ENCODE results near the gene CD46.
A peak's percentile ranks its signal among the peaks of the same experiment; 100 is the strongest.

The CD46 gene

DNA sequence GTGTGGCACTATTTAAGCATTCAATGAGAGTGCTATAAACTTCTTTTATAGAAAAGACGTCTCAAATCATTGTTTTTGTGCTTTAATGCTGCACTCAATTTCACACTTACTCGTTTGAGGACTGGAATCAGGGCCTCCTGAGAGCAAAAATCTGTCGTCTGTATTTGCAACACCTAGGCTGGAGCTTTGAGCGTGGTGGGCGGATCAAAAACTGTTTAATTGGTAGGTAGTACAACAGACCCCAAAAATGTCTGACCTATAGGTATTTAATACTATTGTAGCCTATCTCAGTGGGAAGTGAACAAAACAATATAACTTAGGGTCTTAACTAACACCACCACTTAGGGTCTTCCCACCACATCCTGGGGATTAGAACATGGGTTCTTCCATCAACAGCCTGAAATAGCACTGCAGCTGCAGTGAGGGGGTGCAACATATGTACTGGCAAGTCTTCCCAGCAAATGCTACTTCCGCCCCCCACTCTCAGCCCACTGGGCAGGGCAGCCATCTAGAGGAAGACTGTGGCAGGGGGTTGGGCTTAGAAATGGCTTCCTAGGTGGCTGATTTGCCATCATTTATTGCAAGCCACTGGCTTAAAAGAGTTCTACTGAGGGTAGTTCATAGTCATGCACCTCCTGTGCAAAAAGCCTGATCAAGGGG, 48.3 kb downstream of the CD46 start:
- DNase-seq = no peak

DNA sequence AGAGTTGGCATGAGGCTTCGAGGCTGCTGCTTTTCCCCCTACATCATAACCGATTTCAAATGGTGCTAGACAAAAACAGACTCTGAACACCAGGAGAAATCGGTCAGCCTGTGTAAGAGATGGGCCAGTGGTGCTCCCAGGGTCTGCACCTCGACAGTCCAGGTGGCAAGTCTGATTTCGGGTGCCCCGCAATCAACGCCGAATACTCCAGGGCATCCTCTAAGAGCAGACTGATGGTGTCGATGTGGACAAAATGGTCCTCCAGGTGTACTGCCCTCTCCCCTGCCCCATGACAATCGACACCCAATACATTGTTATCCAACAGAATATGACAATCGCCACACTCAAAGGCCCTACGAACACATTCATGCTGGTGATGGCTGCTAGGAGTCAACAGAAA, 50.0 kb downstream of the CD46 start:
- DNase-seq = no peak

DNA sequence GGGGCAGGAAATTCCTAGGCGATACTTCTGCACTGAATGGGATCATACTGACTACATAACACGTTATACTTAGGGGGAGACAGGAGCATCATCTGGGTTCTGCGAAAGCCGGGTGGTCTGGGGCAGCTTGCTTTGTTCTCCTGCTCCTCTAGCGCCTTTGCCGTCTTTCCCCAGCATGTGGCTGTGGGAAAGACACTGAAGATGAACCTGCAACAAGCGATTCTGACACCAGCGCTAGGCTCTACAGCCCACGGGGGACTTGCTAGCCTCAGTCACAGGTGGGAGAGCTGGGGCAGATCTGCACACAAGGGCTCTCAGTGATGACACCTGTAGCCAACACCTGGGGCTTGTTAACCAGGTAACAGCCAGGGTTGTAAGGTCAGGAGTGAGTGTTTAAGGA, 51.8 kb downstream of the CD46 start:
- DNase-seq = no peak

DNA sequence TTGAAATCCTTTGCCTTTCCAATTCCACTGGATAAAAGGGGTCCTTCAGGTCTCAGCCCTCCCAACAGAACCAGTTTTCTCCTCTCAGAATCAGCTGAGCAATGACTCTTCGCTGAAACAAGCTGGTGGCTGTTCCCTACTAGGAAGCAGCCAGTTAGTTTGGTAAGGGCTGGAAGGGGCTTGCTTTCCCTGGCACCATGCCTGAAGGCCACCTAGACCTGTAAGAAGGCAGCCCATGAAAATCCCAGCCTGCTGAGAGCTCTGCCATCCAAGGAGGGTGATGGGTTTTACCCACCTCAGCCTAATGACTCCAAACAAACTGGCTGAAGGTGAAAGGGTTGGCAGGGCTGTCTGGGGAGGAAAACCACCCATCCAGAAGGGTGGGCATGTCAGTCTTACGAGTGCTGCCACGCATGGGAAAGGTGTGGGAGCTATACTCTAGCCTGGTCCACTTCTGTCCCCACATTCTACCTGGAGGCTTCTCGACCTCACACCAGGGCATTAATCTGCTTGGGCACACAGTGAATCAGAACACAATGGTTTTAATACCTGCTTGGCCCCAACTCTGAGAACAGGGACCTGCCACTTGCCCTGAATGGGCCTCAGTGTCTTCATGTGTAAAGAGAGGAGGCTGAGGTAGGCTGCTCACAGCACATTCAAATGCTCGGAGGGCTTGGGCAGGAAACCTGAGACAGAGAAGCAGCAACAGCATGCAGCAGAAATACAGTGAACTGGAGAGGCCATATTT, 53.0 kb downstream of the CD46 start:
- no peak for DNase-seq

DNA sequence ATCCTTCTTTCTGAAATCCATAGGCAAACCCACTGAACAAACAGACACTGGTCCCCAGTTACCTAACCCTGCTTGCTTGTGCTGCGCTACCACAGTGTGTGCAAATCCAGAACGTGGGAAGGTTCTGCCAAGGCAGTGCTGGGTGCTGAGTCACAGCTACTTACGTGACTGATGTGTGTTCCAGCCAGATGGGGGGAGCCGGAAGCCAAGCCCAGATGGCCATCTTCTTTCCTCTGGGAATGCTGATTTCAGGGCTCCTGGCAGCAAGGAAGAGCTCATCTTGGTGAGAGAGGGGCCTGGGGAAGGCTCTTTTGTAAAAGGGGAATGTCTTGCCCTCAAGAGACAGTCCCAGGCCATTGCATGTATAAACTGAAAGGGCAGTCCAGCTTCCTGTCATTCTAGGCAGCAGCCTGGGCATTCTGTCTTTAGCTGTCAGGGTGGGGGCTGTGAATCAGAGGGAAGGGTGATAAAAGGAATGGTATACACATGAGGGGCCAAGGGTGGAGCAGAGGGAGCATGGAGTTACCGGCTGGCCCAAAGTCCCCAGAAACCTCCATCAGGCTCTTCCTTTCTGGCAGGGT, 54.1 kb downstream of the CD46 start:
- no peak for DNase-seq

DNA sequence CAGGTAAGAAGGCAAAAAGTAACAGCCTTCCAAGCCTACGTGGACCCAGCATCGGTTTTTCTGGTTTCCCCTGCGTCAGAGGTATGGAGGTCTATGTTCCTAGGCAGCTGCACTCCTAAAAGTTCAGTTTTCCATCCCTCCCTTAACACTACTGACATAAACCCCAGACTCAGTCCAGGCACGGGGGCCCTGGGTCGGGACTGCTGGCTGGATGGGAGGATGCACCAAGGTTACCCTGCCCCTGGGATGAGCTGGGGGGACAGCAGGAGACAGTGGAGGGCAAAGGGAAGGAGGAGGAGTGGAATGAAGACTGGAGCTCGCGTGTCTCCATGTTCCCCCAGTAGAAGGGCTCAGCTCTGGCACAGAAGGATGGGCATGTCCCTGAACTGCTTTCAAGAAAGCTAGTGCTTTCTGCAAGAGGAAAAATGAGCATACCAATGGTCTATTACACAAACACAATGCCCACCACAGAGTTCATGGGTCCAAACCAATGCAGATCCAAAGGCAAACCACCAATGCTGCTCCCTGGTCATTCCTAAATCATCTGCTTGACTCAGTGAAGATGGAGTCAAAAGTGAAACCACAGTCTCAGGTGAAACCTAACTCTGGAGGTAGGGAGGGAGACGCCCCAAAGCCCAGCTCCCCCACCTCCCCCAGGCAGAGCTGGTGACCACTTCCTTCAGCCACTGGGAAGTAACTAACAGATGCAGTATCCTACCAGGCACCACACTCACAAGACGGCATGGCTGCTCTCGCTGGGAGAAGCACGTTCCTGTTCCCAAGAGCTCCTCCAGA, 54.9 kb downstream of the CD46 start:
- DNase-seq = no peak

DNA sequence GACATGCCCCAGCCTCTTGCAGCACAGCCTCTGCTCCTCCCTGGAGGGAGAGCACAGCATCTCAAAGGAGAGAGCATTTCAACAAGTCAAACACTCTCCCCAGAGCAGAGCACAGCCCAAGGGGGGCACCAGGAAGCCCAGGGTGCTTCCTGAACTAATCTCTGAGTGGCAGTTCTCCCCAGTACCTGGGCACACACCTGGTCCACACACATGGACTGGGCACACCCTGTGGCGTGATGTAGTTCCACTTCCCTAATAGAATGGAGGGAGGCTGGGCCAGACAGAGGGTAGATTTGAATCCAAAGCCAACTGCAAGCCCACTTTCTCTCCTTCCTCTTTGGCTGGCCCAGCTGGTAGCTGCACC, 55.5 kb downstream of the CD46 start:
- no peak for DNase-seq

DNA sequence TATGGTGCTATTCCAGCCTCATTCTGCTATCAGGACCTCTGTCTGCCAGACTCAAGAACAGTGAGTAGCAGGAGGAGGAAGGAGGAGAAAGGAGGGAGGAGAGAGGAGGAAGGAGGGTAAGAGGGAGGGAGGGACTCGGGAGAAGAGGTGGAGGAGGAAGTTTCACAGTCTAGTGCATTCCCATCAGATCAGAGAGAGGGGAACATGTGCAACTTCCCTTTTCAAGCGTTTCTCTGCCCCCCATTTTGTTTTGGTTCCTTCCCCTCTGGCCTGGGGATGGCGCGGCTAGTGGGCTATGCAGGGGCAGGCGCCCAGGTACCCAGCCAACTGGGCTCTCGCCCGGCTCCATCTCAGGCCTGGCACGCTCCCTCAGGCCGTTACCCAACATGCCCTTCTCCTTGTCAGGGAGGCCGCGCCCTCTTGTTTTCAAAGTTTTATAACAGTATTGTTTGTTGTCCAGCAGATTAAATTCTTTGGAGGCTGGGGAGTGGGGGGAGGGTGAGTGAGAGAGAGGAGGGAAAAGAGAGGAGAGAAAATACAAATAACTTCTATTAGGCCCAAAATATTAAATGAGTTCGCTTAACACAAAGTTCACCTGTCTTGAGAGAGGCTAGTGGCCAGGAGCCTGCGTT, 56.0 kb downstream of the CD46 start:
- DNase-seq = no peak

DNA sequence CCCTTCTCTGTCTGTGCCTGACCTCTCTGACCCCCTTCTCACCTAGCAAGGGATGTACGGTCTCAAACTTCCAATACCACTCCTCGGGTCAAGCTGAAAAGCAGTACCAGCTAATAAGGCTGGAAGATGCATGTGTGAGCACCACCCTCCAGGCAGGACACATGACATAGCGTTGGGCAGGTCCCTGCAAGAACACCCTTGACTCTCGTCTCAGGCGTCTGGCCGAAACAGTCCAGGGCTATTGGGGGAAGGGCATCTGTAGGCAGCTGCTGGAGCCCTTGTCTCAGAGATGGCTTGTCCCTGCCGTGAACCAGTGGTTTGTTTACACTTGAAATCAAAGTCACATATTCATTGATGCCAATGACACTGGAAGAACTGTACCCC, 56.5 kb downstream of the CD46 start:
- DNase-seq = no peak

DNA sequence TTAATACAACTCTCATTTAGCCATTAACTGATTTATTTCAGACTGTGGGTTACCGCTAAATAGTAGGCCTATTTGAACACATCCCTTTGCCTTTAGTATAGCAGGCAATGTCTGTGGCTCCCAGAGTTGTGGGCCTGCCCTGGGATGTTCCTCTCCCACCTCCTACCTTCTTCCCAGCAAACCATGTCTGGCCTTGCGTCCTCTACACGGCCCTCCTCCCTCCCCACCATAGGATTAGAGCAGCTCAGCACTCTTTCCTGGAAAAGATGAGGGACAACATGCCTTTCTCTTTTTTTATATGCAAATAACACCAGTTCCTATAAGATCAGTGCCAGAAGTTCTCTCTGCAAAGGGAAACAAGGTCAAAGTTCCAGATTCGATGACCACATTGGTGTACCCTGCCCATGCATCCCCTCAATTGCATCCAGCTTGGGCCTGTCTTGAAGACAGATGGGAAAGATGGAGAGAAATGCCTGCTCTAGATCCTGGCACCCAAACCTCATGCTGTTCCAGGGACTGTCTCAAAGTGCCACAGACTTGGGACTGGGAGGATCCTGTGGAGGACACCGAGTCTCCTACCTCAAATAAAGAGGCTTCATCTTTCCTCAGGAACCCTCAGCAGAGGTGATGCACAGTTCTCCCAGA, 57.2 kb downstream of the CD46 start:
- DNase-seq = no peak

DNA sequence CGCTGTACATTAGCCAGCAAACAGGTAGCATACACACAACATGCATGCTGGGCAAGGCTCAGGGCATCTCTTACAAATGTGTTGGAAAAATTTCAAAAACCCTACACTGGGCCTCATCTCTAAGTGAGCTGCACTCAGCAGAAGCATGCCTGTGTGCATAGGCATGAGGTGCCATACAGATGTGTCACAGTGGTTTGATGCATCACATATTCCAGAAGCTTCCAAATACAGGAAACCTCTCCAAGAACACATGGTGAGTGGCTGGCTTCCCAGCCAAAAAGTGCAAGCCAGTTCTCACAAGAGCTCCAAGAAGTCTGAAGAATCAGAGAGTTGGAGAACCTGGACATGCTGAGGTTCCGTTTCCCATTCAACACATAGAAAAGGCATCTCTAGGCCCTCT, 58.3 kb downstream of the CD46 start:
- no peak for DNase-seq

DNA sequence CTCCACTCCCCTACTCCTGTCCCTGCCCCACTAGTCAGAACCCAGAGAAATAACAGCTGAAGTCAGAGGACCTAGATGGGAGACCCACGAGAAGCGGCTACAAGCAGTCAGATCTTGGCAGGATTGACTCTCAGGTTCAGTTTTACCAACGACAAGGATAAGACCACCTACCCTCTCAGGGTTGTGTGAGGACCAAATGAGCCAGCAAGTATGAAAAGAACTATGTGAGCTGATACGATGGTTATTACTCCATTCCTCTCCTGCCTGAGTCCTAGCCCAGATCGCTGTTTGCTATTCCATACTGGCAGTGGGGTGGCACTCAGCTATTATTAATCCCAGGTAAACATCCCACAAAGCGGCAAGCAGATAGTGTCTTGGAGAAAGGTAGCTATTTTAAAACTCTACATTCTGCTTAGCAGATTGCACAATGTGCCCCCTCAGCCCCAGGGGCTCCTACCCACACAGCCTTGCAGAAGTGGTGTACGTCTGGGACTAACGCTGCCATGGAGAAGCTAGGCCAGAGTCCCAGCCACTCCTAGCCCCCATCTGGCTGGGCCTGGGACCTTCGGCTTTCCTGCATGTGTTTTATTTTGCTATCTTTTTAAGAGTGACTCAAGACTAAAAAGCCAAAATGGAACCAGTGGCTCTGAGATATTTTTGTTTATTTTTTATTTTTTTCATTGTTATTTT, 58.9 kb downstream of the CD46 start:
- DNase-seq = no peak

DNA sequence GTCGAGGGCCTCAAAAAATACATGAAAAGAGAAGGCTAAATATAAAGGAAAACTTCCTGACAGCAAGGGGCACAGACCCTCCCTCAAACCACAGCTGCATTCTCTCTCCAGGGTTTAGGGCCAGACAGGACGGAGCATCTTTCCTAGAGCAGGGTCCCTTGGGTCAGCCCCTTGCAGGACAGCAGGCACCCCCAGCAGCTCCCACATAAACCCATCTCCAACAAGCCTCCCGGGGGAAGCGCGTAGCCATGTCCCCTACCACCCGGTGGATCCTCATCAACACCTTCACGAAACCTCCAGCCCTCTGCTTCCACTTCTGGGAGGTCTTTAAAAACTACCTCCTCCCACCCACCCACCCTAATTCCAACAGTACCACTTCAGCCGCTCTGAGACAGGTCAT, 59.5 kb downstream of the CD46 start:
- DNase-seq = no peak

DNA sequence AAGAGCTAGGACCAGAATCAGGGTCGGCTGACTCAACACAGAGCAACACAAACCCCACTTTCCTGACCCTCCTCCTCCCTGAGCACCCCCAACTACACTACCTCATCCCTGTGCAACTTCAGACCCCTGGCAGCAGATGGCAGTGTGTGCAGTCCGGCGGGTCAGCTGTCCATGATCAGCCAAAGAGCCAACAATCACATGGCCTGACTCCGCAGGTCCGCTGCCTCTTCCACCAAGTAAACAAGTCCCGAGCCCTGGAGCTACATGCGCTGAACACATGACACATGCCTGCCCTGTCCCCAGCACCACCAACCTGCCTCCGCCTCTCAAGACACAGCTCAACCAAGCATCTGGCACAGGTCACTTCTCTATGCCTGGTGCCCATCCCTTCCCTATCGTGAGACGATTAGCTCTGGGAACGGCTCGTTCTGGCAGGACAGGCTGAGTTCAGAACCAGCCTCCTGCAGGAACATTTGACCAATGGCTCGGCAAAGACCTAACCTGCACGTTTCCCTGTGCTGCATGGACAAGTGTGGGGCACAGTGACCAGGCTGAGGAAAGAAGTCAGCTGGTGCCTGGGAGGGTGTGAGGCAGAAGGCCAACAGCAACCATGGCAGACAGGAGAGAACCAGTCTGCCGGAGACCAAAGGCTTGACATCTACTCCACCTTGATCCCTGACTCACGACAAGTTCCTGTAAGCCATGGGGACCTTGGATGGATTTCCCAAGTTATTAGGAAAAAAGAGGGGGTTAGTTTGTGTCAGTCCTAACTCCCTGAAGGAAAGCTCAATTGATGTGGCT, 60.3 kb downstream of the CD46 start:
- DNase-seq = no peak

DNA sequence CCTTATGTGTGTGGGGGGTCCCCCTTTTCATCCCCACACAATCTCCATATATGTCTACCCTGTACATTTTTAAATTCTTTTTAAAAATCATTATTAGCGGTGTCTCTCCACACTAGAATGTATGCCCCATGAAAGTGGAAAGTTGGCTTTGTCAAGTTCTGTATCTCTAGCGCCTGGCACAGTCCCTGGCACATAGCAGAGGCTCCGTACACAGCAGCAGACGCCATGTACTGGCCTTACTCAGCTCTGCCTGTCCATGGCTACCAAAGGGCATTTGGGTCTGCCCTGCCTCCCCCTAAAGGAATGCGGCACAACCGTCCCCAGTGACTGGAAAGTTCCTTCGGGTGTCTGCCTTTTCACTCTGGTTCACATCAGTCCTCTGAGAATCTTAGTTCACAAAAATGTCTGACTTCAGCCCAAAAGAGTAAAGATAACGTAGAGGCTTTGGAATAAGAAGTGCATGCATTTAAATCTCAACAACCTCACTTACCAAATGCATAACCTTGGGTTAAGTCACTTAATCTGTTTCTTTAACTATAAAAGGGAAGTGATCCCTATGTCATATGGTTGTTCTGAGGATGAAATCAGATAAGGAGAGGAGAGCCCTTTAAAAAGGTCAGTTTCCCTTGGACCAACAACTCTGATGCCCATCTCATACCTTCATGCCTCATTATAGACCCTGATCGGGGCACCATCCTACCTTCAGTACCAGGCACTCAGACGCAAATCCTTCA, 61.1 kb downstream of the CD46 start:
- DNase-seq = no peak

DNA sequence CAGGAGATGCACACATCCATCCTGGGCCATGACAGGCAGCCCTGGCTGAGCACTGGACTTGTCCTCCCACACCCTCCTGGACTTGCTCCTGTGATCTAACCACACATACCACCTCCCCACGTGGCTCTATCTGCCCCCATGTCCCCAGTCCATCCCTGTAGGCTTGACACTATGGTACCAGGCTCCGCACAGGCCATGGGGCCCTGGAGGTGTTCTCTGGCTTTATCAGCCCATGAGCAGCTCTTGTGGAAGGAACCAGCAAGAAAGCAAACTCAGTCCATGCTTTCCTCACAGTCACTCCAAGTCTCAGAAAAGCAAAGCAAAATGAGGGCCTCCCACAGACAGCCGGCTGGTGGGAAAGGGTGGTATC, 61.6 kb downstream of the CD46 start:
- no peak for DNase-seq

DNA sequence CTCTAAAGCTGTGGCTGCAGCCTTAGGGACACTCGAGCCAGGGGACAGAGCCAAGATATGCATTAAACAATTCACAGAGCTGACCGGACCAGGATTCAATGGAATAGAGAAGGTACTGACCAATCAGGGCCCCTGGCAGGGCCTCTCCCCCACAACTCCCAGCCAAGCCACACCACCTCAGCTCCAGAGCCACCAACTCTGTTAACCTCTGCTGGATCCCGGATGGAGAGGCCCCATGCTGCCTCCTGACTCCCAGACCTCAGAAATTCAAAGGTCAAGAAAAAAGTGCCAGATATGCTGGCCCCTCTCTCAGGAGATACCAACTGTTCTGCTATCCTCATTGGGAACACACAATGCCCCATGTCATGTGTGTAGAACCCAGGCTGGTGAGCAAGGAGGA, 62.1 kb downstream of the CD46 start:
- no peak for DNase-seq

DNA sequence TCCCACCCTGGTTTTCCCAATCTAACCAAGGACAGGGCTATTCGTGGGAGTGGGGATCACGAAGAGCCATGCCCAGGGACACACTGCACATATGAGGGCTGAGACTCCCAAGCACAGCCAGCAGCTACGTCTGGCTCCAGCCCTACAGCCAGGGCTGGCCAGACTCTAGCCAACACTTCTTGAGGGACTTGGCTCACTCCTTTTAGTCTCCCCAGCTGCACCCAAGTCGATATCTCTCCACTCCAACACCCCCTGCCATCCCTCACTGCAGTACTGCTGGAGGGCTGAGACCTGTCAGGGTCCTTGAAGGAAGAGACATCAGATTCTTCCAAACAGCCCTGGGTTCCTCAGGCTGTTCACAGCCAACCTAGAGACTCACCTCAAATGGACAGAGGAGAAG, 62.6 kb downstream of the CD46 start:
- no peak for DNase-seq

DNA sequence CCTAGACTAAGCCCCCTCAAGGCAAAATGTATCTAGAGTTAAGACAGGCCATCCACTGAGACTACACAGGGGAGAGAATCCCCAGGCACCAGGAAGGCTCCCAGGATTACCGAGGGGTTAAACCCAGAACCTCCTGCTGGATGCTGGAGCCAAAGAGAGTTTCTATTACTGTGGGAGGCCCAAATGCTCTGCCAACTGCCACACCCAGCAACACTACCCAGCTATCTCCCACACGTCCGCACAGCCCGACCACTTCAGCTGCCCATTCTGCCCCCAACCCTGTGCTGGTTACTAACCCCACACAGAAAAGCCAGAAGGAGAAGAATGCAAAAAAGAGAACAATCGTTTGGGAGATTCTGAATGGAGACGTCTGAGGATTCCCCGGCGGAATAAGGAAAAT, 63.6 kb downstream of the CD46 start:
- DNase-seq = no peak

DNA sequence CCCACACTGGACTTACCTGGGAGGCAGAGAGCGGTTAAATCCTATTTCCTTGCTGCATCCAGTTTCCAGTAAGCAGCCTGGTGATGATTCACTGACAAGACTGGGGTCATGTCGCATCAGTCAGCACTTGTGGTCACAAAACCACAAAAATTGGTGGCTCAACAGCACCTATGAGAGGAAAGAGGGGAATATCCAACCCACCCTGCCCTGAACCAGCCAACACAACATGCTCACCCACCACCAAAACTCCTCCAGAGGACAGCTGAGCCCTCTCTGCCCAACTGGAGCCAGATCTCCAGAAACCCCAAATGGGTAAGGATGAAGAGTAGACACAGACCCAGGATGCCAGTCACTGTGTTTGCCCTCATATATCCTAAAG, 64.0 kb downstream of the CD46 start:
- DNase-seq = peak; percentile 64

DNA sequence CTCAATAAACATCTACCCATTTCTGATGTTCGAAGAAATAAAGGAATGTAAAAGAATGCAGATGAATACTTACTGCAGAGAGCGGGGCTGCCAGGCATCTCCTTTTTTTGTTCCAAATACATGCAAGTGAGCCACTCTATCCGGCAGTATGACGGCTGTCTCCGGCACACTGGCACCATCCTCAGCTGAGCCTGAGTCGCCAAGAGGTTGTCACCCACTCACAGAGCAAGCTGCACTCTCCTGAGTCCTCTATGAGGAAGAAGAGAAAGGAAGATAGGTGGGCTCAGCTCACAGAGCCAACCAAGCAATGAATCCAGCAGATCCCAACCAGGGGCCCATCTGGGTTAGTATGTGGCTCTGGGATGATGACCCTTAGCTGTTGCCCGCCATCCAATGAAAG, 65.3 kb downstream of the CD46 start:
- no peak for DNase-seq

All from activated CD4-positive, alpha-beta T cell treated with anti-CD3 and anti-CD28 coated beads for 48 hours (primary cell).